SHP77 (cell line): Measurements from ENCODE around the gene RNF168.
"Not testable (repeated sequence)": the region's sequence is repeated elsewhere in the genome, so short reads cannot be mapped to it uniquely, and the experiment has no call there.

Experiments used
- DNase-seq, 2 experiments: peaks; one replicate each; lab custom pipeline; 2025; lab: John Stamatoyannopoulos, UW

RNF168 gene, protein sequence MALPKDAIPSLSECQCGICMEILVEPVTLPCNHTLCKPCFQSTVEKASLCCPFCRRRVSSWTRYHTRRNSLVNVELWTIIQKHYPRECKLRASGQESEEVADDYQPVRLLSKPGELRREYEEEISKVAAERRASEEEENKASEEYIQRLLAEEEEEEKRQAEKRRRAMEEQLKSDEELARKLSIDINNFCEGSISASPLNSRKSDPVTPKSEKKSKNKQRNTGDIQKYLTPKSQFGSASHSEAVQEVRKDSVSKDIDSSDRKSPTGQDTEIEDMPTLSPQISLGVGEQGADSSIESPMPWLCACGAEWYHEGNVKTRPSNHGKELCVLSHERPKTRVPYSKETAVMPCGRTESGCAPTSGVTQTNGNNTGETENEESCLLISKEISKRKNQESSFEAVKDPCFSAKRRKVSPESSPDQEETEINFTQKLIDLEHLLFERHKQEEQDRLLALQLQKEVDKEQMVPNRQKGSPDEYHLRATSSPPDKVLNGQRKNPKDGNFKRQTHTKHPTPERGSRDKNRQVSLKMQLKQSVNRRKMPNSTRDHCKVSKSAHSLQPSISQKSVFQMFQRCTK

DNA sequence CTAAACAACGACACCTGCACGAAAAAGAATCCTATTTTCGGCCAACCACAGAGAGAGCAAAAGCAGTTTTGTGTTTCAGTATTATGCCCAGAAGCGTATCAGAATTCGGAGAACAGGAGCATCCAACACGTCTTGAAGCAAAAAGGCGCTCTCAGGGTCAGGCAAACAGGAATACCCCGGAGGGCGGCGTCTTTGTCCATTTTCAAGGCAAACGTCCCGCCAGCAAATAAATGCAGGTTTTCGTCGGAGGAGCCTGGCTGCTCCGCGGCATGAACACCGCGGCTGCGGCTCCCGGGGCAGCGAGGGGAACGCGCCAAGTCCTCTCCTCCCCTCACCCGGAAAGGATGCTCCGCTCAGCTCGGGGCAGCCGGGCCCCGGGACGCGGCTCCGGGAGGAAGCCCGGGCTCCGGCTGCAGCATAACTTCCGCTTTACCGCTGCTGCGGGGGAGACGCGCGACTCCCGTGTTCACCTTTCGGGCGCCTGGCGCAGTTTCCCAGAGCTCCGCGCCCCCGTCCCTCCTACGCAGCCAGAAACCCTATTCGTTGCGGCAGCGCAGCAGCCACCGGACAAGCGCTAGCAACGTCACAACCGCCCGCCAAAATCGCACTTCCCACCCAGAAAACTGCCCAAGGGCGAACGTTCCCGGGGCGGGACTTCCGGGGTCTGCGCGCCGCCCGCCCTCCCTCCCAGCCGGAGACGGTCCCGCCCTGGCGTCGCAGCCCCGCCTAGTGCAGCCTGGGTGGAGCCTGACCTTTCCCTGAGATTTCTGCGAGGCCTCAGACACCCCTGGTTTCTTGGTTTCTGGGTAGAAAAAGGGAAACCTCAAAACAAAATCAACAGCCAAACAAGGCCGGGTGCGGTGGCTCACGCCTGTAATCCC lies at the start of gene RNF168:
TSS of gene RNF168 (minus strand) at position 573 of the 881 bp plus-strand sequence. CDS start 595 bp downstream, outside the sequence.
- peak; percentile 76 to 82 for DNase-seq

DNA sequence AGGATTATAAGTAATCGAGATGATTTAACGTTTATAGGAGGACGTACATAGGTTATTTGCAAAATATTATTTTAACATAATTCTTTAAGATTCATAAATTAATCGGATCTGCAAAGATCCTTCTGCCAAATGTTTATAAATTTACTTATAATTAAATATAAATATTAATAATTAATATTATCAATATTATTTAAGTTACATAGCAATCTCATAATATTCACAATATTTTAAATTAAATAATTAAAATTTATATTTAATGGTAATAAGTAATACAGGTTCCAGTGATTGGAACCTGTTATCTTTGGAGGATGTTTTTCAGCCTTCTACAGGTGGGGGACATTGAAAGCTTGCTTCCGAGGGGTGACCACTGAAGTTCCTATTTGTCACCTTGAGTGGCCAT lies 48.7 kb upstream of the RNF168 start:
- no peak for DNase-seq

DNA sequence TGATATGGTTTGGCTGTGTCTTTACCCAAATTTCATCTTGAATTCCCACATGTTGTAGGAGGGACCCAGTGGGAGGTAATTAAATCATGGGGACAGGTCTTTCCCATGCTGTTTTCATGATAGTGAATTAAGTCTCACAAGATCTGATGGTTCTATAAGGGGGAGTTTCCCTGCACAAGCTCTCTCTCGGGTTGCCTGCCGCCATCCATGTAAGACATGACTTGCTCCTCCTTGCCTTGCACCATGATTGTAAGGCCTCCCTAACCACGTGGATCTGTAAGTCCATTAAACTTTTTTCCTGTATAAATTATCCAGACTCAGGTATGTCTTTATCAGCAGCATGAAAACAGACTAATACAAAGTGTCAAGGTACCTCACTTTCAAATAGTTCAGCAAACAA lies 46.6 kb upstream of the RNF168 start:
- not testable (repeated sequence) for DNase-seq

DNA sequence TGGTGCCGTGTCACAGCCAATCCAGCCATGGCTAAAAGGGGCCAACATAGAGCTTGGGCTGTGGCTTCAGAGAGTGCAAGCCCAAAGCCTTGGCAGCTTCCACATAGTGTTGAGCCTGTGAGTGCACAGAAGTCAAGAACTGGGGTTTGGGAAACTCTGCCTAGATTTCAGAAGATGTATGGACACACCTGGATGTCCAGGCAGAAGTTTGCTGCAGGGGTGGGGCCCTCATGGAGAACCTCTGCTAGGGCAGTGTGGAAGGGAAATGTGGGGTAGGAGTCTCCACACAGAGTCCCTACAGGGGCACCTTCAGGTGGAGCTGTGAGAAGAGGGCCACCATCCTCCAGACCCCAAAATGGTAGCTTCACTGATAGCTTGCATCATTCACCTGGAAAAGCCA lies 45.7 kb upstream of the RNF168 start:
- DNase-seq: not testable (repeated sequence)

DNA sequence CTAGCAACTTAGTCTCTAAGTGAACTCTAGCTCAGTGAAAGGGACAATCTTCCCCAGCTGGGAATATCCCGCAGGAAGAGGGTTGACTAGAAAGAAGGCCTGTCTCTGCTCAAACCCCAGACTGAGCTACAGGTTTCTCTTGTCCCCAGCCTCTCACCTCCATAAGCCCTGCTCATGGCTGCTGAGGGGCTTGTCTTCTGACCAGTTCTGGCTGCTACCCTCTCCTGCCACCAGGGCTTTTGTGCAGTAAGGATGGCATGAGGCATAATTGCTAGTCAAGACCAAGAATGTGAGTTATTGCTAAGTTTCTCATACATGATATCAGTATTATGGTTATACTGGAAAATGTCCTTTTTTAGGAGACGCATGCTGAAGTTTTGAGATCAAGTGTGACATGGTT lies 43.5 kb upstream of the RNF168 start:
- DNase-seq: no peak

DNA sequence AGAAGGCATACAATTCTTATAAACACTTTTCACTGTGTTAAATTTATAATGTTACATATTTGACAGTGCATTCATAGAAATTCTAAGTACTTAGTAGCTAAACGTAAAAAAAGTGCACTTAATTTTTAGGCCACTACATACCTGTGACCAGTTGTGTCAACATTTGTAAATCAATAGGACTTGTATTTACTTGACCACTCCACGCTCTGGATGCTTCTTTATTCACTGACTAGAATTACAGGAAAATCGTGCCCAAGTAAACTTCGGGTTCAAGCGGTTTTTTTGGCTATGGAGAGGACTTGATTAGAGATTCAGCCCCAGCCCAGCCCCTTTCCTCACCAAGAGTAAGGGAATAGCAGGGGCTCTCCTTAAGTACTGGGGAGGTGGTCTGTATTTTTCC lies 43.0 kb upstream of the RNF168 start:
- no peak for DNase-seq

DNA sequence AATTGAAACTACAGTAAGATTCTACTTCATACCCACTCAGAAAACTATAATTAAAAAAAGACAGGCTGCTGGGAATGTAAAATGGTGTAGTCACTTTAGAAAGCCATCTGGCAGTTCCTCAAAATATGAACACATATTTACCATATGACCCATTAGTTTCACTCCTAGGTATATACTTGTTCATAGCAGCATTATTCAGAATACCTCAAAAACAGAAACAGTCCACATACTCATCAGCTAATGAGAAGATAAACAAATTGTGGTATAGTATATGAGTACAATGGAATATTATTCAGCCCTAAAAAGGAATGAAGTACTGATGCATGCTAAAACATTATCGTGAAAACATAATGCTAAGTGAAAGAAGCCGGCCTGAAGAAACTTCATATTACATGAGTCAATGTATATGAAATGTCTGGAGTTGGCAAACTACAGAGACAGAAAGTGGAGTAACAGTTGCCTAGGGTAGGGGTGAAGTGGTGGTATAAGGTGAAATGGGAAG lies 41.0 kb upstream of the RNF168 start:
- no peak for DNase-seq

DNA sequence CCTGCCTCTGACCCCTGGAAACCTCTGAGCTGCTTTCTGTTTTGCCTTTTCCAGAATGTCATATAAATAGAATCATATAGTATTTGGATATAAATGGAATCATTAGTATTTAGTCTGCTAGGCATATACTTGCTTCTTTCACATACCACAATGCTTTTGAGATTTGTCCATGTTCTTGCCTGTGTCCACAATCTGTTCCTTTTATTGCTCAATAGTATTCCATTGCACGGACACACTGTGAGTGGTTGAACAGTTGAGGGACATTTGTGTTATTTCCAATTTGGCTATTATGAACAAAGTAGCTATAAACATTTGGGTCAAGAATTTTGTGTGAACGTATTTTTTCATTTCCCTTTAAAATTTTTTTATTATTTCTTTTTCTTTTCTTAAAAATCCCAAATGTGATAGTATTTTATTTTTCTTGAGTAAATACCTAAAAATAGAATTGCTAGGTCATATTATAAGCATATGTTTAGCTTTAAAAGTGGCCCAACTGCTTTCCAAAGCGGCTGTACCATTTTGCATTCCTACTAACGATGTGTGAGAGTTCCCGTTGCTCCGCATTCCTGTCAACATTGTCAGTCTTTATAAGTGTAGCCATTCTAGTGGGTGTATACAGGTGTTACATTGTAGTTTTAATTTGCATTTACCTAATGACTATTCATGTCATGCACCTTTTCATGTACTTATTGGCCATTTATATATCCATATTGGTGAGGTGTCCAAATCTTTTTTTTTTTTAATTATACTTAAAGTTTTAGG lies 38.3 kb upstream of the RNF168 start:
- DNase-seq: no peak

DNA sequence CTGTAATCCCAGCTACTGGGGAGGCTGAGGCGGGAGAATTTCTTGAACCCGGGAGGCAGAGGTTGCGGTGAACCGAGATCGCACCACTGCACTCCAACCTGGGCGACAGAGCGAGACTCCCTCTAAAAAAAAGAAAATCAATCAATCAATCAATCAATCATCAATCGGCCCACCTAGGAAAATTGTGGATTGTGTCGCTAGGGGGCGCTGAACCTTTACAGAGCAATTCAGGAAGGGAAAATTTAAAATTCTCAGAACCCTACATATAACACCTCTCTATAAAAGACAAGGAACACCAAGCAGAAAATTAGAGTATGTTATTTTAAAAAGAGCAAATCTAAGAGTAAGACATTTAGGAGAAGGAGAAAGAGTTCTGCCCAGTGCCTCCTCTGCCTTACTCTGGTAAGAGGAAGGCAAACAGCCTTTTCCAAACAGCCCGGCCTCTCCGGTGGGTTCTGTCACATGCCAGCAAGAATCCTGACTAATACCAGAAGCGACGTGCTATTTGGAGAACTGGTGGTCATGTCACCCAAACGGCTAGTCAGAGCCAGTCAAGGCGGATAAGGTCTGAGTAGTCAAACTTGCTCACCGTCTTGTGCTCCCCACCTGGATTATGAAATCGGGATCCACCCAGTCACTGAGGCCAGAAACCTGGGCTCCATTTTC lies 33.9 kb upstream of the RNF168 start:
- DNase-seq: no peak

DNA sequence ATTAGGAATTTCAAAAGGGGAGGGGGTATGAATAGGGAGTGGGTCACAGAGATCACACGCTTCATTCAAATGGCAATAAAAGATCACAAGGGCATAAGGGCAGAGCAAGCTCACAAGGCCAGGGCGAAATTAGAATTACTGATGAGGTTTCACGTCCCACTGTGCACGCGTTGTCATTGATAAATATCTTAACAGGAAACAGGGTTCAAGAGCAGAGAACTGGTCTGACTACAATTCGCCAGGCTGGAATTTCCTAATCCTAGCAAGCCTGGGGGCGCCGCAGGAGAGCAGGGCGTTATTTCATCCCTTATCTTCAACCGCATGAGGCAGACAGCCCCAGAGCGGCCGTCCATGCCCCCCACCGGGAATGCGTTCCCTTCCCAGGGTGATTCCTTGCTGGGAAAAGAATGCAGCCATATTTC lies 29.7 kb upstream of the RNF168 start:
- DNase-seq: no peak

DNA sequence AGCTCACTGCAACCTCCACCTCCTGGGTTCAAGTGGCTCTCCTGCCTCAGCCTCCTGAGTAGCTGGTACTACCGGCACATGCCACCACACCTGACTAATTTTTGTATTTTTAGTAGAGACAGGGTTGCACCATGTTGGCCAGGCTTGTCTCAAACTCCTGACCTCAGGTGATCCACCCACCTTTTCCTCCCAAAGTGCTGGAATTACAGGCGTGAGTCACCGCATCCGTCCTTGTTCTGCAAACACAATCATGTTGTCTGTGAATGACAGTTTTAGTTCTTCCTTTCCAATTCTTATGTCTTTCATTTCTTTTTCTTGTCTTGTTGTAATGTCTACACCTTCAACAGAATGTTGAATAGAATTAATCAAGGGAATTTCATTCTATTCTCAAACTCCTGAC lies 27.9 kb upstream of the RNF168 start:
- DNase-seq: no peak

DNA sequence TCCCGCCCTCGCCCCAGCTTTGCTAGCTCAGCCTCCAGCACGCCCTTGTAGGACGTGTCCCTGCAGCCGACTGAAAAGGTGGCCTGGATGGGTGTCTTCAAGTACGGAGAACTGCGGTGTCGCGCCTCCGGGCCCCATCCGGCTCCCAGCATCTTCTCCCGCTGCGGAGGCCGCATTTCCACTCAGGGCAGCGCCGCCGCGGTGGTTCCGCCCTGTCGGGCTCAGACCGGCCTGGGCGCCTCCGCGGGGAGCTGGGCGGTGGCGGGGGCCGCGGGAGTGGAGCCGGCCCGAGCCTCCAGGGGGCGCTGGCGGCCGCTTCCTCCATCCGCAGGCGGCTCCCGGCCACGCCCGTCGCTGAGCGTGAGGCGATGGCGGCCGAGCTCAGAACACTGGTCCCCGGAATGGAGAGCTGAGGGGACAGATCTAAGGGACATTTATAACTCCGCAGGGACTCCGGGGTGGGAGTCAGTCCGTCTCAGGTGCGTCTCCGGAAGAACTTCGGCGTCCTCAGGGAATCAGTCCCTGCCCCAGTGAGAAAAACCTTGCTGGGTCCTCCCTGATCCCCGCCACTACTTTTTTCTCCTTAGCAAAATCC lies 25.2 kb upstream of the RNF168 start:
- DNase-seq: peak; percentile 15 to 48

DNA sequence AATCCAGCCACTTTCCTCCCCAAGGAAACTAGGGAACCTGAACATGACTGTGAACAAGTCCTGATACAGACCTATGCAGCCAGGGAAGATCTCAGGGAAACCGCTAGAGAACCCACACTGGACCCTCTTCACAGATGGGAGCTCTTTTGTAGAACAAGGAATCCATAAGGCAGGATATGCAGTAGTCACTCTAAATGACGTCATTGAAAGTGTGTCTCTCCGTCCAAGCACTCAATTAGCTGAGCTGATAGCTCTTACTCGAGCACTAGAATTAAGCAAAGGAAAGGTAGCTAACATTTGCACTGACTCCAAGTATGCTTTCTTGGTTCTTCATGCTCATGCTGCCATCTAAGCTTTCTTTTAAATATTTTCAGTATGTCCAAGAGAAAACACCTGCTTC lies 21.6 kb upstream of the RNF168 start:
- DNase-seq: no peak

DNA sequence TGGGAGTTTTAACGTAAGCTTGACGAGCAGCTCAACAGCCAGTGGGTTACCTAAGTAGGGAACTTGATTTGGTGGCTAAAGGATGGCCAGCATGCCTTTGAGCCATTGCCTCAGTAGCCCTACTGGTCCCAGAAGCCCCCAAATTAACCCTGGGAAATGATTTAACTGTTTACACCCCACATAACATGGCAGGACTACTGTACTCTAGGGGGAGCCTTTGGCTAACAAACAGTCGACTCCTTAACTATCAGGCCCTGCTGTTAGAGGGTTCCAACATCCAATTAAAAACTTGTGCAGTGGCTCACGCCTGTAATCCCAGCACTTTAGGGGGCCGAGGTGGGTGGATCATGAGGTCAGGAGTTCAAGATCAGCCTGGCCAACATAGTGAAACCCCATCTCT lies 21.0 kb upstream of the RNF168 start:
- DNase-seq: no peak

DNA sequence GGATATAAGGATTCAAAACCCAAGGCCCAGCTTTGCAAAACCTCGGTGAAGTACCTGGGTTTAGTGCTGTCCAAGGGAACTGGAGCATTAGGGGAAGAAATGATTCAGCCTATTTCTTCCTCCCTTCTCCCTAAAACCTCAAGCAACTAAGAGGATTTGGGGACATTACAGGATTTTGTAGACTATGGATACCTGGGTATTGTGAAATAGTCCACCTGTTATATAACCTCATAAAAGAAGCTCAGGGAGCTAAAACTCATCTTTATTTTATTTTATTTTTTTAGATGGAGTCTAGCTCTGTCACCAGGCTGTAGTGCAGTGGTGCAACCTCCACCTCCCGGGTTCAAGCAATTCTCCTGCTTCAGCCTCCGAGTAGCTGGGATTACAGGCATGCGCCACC lies 20.3 kb upstream of the RNF168 start:
- no peak for DNase-seq

DNA sequence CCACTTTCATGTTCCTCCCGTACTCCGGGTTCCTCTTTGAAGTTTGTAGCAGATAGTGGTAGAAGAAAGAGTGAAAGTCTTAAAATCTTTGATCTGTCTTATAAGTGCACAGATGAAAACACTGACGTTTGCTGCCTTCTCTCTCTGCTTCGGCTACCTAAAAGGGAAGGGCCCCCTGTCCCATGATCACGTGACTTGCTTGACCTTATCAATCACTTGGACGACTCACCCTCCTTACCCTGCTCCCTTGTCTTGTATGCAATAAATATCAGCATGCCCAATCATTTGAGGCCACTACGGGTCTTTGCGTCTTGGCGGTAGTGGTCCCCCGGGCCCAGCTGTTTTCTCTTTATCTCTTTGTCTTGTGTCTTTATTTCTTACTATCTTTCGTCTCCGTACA lies 17.7 kb upstream of the RNF168 start:
- not testable (repeated sequence) for DNase-seq

DNA sequence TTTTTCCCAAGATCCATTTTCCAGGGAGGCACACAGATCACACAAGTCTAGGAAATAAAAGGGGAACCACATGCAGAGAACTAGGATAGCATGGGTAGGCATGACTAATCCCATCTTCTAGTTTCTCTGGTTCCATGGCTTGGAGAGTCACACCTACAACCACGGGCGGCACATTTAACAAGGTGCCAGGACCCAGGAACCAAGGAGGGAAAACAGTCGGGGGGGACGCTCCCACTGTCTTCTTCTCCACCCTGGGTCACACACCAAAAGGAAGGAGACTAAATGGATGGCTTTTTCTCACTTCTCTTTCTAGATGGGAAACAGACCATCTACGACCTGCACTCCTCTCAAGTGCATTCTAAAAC lies 16.1 kb upstream of the RNF168 start:
- no peak for DNase-seq

DNA sequence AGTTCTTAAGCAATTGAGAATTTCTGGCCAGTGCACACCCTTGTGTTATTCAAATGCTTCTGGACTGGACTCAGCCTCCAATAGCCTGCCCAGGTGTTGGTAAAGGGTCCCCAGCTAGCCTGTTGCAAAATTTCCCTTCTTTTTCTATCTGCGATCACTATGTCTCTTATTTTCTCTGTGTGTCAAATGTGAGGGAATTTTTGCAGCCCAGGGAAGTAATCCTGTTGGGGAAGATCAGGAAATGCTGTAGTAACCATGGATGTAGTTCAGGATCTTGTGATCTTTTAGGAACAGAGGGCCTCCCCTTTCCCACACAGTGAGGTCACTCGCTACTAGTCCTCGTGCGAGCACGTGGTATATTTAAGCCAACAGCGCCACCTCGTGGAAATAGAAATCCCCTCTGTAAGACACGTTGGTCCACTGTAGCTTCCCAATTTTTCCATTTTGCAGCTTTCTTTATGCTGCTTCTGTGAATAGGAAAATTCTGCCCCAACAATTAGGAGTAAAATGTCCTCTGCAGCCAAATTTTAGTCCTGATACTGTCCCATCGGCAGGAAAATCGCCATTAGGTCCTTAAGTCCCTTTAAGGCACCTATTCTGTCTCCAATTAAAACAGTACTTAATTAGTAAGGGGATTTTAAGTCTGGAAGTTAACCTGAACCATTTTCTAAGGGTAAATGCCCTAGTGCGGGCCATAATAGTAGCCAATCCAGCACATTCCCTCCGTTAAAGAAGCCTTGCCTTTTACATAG lies 15.6 kb upstream of the RNF168 start:
- DNase-seq: peak; percentile 43 to 50

DNA sequence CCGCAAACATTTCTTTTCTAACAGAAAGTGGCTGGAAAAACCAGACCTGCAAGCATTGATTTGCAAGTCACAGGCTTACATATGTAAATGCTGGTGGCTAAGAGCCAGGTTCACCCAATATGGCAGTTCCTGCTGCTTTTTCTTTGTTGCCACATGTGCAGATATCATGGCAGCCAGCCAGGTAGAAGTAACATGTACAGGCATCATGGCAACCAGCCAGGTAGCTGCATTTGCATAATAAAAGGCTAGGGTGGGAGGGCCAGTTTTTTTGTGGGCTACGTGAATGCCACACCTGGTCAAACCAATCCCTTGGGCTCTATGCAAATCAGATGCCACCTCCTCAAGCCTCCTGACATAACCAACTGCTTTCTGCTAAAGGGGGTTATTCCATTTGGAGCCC lies 14.4 kb upstream of the RNF168 start:
- peak; percentile 23 to 58 for DNase-seq

DNA sequence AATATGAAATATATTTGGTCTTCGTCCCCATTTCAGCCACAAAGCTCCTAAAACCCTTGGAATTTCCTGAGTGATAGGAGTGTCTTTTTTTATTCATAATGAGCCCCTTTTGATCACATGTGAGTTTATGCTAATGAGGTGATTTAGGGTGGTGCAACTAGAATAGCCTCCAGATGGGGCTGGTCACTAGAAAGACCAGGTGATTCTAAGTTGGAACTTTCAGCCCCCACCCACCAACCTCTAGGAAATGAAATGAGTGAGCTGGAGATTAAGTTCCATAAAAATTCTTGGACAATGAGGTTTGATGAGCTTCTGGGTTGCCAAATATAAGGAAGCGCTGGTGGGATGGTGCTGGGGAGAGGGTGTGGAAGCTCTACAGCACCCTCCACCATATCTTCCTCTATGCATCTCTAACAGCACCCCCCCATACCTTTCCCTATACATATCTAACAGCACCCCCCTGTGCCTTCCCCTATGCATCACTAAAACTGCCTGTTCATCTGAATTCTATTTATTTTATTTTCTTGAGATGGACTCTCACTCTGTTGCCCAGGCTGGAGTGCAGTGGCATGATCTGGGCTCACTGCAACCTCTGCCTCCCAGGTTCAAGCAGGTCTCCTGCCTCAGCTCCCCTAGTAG lies 13.7 kb upstream of the RNF168 start:
- no peak for DNase-seq
